GM21423 (cell line): ENCODE measurements around the gene EMILIN1.
A peak's percentile ranks its signal among the peaks of the same experiment; 100 is the strongest.
"Not testable (repeated sequence)": the region's sequence is repeated elsewhere in the genome, so short reads cannot be mapped to it uniquely, and the experiment has no call there.

ENCODE experiments used
- ATAC-seq: cut with Tn5 transposase; IDR thresholded peaks from one replicate; pipeline ENCODE4 v1.9.1; 2021; ENCODE audit warnings: mild to moderate bottlenecking, moderate library complexity; ENCODE audit not compliant: unreplicated experiment

Gene EMILIN1

GRCh38 chr2:27053776-27054175, 24.6 kb upstream of the EMILIN1 start:
- ATAC-seq: no peak

- no peak for ATAC-seq
Measured at GRCh38 chr2:27054721-27055120, 23.7 kb upstream of the EMILIN1 start.

GRCh38 chr2:27057184-27057583, 21.2 kb upstream of the EMILIN1 start:
- no peak for ATAC-seq

- ATAC-seq: no peak
Measured at GRCh38 chr2:27058210-27058609, 20.2 kb upstream of the EMILIN1 start.

GRCh38 chr2:27059141-27059820, 19.1 kb upstream of the EMILIN1 start:
- ATAC-seq: no peak

GRCh38 chr2:27060323-27060722, 18.1 kb upstream of the EMILIN1 start:
- ATAC-seq: no peak

GRCh38 chr2:27065128-27065527, 13.3 kb upstream of the EMILIN1 start:
- ATAC-seq: no peak

GRCh38 chr2:27067385-27067784, 11.0 kb upstream of the EMILIN1 start:
- ATAC-seq: no peak

- ATAC-seq: no peak
Measured at GRCh38 chr2:27069436-27069835, 9.0 kb upstream of the EMILIN1 start.

GRCh38 chr2:27069961-27070618, 8.3 kb upstream of the EMILIN1 start:
- ATAC-seq: no peak

- ATAC-seq: peak; percentile 1
Measured at GRCh38 chr2:27070653-27071276, 7.7 kb upstream of the EMILIN1 start.

GRCh38 chr2:27071277-27071989, 7.0 kb upstream of the EMILIN1 start, which contains the start of gene OST4:
Gene OST4, minus strand, starts transcription at chr2:27071654.
- ATAC-seq: peak; percentile 82

- peak; percentile 18 for ATAC-seq
Measured at GRCh38 chr2:27071990-27072830, 6.2 kb upstream of the EMILIN1 start.

- ATAC-seq: no peak
Measured at GRCh38 chr2:27072920-27073319, 5.5 kb upstream of the EMILIN1 start.

GRCh38 chr2:27073782-27074181, 4.6 kb upstream of the EMILIN1 start:
- no peak for ATAC-seq

- no peak for ATAC-seq
Measured at GRCh38 chr2:27074738-27075565, 3.5 kb upstream of the EMILIN1 start.

GRCh38 chr2:27075566-27075871, 2.9 kb upstream of the EMILIN1 start:
- ATAC-seq: not testable (repeated sequence)

GRCh38 chr2:27076323-27076722, 2.1 kb upstream of the EMILIN1 start:
- ATAC-seq: no peak

- ATAC-seq: no peak
Measured at GRCh38 chr2:27077231-27077630, 1.2 kb upstream of the EMILIN1 start.
